8988T (cell line): Measurements from ENCODE around the gene IARS2.
"Not testable (repeated sequence)": the region's sequence is repeated elsewhere in the genome, so short reads cannot be mapped to it uniquely, and the experiment has no call there.

Experiments
- DNase-seq: peaks from one replicate; pipeline ENCODE4 v3.0.0; 2011

Gene IARS2

DNA sequence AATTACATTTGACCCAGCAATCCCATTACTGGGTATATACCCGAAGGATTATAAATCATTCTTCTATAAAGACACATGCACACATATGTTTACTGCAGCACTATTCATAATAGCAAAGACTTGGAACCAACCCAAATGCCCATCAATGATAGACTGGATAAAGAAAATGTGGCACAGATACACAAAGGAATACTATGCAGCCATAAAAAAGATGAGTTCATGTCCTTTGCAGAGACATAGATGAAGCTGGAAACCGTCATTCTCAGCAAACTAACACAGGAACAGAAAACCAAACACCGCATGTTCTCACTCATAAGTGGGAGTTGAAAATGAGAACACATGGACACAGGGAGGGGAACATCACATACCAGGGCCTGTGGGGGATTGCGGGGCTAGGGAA is 76.0 kb downstream of the IARS2 start:
- not testable (repeated sequence) for DNase-seq

DNA sequence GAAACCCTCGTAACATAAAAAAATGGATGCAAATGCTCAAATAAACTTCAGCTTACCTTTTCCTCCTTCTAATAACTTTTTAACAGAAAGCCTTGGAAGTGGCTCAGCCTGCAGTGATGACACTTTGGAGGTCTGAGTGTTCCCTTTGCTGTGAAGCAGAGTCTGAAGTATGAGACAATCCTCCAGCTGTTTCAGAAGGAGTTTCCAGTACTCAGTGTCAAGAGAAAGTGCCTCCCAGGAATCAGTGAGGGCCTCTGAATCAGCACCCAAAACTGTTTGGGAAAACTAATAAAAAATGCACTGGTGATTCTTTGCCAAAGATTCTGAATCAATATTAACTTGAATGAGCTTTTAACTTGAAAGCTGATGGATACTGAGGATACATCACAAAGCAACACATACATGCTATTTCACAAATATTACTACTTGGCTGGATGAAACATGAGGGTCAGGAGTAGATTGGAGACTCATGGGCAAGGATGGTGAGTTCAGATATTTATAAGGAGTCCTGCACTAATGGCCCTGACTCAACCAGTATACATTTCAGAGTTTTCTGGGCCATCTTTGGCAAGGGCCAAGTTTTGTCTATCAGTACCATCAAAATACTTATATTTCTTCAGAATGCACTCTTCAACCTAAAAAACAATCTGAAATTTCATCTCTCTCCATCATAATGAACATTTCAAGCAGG is 77.0 kb downstream of the IARS2 start:
- no peak for DNase-seq

DNA sequence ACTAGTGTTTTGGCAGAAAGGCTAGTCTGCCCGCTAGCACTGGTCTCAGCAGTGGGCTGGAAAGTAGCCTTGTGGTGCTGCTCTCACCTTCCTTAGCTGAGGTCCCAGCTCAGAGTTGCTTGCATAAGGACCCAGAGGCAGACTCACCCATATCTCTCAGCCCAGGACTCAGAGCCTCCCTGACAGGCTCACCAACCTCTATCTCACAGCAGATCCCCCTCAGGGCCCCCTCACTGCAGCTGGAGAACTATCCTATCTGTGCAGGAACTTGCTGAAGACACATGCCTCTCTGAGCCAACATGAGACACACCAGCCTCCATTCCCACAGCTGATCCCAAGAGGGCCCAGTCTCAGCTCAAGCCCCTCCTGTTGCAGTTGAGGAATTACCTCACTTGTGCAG is 82.6 kb downstream of the IARS2 start:
- no peak for DNase-seq

DNA sequence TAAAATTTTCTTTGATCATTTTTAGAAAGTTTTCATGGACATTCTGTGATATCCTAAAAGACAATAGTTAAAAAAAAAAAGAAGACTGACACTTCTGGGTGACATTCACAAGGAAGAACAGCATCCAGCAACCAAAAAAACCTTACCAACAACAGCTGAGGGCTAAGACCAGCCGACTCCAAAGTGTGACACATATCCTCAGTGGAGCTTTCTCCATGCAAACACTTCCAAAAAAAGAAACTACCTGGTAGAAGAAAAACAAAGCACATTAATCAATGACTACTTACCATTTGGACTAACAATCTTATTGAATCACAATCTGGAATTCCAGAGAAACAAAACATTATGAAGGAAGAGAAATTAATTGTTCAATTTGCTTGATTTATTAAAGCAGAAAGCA is 88.2 kb downstream of the IARS2 start:
- no peak for DNase-seq

DNA sequence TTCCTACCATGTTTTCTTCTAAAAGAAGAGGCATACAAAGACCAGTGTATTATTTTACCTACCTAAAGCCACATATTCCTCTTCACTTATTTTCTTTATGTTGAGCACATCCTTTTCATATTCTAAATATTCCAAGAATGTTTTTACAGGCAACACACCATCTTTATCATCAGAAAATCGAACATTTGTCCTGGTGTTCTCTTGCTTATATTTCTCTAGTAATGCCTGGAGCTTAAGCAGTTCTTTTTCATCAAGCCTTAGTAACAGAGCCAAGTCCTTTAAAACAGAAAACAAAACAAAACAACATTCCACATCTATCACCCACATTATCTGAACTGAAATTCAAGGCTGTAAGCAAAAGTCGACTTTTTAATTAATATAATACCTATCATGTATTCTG is 88.7 kb downstream of the IARS2 start:
- no peak for DNase-seq

DNA sequence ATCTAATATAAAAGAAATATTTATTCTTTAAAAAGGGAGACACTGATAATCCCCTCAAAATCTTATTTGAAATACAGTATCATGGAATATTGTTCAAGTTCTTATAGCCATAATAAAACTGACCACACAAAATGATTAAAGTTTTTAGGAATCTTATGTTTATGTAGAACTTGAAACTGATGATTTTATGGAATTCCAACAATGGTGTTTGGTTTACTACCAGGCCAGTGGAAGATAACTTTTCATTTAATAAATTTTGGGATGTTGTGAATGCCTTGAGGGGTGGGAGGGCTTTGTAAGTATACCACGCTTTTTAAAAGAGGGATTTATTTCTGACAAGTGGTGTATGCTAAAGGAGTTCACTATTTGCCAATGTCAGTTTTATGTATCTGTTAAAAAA is 90.6 kb downstream of the IARS2 start:
- no peak for DNase-seq

DNA sequence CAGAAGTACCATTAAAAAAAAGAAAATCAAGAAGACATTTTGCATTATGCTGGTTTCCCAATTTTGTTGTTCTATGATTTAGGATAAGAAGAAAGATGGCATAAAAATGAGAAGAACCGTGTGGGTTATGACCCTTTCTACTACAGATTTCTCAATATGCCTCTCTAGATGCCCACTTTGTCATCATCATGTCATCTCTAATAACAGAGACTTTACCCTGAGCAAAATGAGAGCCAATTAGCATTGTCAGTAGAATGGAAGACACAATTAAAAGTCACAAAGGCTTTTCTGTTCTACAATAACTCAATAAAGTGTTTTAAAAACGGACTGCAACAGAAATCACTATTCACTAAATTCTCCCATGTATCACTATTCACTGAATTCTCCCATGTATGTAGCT is 92.8 kb downstream of the IARS2 start:
- DNase-seq: no peak

DNA sequence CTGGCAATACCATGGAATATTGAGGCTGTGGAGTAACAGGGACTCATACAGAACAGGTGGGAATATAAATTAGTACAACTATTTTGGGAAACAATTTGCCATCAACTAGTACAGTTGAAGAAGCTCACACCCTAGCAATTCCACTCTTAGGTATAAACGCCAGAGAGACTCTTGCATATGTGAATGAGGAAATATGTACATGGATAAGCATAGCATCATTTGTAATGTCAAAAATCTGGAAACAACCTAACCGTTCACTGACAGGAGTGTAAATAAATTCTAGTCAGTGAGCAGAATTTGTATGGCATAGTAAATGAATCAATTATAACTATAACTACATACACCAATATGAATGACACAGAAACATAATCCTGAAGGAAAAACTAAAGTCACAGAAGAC is 94.6 kb downstream of the IARS2 start:
- DNase-seq: no peak

DNA sequence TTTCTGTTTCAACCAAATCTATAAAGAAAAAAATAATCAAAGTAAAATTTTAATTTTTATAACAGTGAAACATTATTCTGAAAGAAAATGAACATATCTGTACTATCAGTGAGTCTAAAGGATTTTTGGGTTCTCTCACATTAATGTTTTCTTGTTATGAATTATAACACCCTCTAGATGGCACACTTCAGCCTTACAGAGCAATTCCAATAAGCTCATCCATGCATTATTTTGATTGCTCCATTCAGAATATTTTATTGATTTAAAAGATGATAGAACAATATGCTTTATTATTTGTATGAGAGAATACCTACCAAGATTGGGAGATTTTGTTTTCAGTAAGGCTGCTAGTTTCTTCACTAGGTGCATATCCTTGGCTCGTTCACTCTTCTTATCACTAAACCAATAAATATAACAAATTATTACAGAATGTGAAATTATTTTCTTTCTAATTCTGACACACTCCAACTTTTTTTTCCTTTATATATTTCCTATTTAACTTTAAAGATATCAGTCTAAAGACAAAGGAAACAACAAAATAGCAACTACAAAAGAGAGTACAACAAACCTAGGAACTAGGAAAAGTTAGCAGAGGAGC is 95.9 kb downstream of the IARS2 start:
- no peak for DNase-seq

DNA sequence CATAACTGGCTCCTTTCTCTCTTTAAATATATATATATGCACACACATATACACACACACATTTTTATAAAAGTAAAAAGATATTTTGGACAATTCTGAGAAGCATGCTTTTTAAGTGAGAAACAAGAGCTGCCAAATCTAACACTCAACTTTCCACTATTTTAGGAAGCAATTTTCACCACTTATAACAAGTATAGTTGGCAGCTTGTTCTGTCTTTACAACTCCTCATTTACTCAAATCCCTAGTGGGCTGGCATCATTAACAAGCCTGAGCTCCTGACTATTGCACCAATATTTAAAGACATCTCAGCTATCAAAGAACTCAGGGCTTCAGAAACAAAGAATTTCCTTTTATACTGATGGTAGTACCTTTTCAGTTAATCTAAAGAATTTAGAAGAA is 101.8 kb downstream of the IARS2 start:
- DNase-seq: no peak
